GM06990 (cell line): ENCODE data around the gene PPP3CA.

Experiments used
- DNase-seq: peaks from one replicate; pipeline ENCODE4 v3.0.0-alpha.2; 2011; ENCODE audit not compliant: insufficient read length; ENCODE audit errors: extremely low read depth
- H3K27me3 ChIP-seq: replicated peaks from 2 replicates; pipeline ENCODE4 v1.6.0; 2011; ENCODE audit warnings: low read length; ENCODE audit not compliant: control insufficient read depth, insufficient read depth
- H3K36me3 ChIP-seq: 2 replicates; pipeline ENCODE4 v1.5.1; 2011; ENCODE audit warnings: low read length; ENCODE audit not compliant: control insufficient read depth, insufficient read depth
- H3K4me3 ChIP-seq: replicated peaks from 2 replicates; pipeline ENCODE4 v1.5.1; 2011; ENCODE audit warnings: low read depth, mild to moderate bottlenecking, control low read depth, low read length
- CTCF ChIP-seq: IDR thresholded peaks from 2 replicates; pipeline ENCODE4 v1.5.1; 2011; ENCODE audit warnings: low read length, control low read depth, mild to moderate bottlenecking, inconsistent platforms; ENCODE audit not compliant: insufficient read depth, poor library complexity, severe bottlenecking

Gene PPP3CA

GRCh38 chr4:101218894-101219293 is 128.4 kb downstream of the PPP3CA start:
- Histone ChIP-seq H3K4me3 (no peak overlapping the region), H3K27me3 (no peaks in the 10 kb centered on the region), H3K36me3 (no peaks in the 10 kb centered on the region)
- no peak for TF ChIP-seq CTCF
- no peak for DNase-seq

GRCh38 chr4:101218346-101218745 is 129.0 kb downstream of the PPP3CA start:
- no peak for DNase-seq
- H3K27me3 ChIP-seq = no peaks in the 10 kb centered on the region
- no peak overlapping the region for H3K4me3 ChIP-seq
- H3K36me3 ChIP-seq = no peaks in the 10 kb centered on the region
- TF ChIP-seq CTCF = no peak

GRCh38 chr4:101217353-101218031 is 129.8 kb downstream of the PPP3CA start:
- DNase-seq = no peak
- no peaks in the 10 kb centered on the region for H3K36me3 ChIP-seq
- H3K4me3 ChIP-seq = no peak overlapping the region
- no peaks in the 10 kb centered on the region for H3K27me3 ChIP-seq
- TF ChIP-seq CTCF = no peak

- no peak for DNase-seq
- H3K36me3 ChIP-seq = no peaks in the 10 kb centered on the region
- no peak overlapping the region for H3K4me3 ChIP-seq
- no peak for TF ChIP-seq CTCF
- H3K27me3 ChIP-seq = no peaks in the 10 kb centered on the region
These were observed 136.2 kb downstream of the PPP3CA start for GRCh38 chr4:101211146-101211553.

- H3K36me3 ChIP-seq = no peaks in the 10 kb centered on the region
- no peak for DNase-seq
These were observed 137.0 kb downstream of the PPP3CA start for GRCh38 chr4:101210331-101210730.

More at GRCh38 chr4:101210331-101210730, 137.0 kb downstream of the PPP3CA start:
- Histone ChIP-seq H3K27me3 (no peaks in the 10 kb centered on the region), H3K4me3 (no peak overlapping the region)
- TF ChIP-seq CTCF = no peak
